Esophagus squamous epithelium (tissue), 4 donors: ENCODE measurements around the gene MPEG1.

Source experiments
- CTCF ChIP-seq, 6 experiments: fragments of 450-650 bp in 4 of 6; fragments of 200-600 bp in 2 of 6; sonication (generic) in 2 of 6; IDR thresholded peaks; one replicate each; pipeline ENCODE4 v1.5.1; 2016 to 2019; ENCODE audit warnings: antibody characterized with exemption in 6 of 6, mild to moderate bottlenecking in 4 of 6, moderate library complexity in 4 of 6
- POLR2A ChIP-seq, 4 donors: fragments of 450-650 bp; IDR thresholded peaks; one replicate each; pipeline ENCODE4 v1.6.1; 2017; ENCODE audit warnings: antibody characterized with exemption in 4 of 4, mild to moderate bottlenecking in 4 of 4, moderate library complexity in 3 of 4

DNA sequence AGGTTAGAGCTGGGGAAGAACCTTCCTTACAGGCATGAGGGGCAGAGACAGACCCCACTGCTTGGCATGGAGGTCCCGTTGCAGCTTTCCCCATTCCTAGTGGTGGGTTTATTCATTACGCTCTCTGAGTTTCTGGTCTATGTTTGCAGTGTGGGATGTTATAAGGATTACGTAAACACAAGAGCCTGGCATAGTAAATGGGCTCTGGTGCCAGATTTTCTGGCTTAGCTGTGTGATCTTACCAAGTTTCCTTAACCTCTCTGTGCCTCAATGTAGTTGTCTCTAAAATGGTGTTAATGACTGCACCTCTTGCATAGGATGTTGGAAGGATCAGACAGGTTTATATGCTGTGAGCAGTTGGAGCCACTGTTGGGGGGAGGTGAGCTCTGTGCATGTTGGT lies 25.7 kb downstream of the MPEG1 start:
- TF ChIP-seq CTCF (IDR thresholded peaks at IDR 0.05) (no peak), POLR2A (IDR thresholded peaks at IDR 0.05) (no peak)
